ENCODE results near the gene PARVB. TPM values are rescaled to one million over a fixed set of nuclear protein-coding genes. Genes with fewer than 3 reads are reported as not detected.
A peak's percentile ranks its signal among the peaks of the same experiment; 100 is the strongest.

The PARVB gene
- total and polyA plus RNA-seq, 8 donors: 3.8 to 27.3 (median 10.4) TPM

- intact Hi-C loops (cut with DNase I): no loop called here
- no peaks in the 10 kb centered on the region for H3K27me3 ChIP-seq
- no peaks in the 10 kb centered on the region for H3K36me3 ChIP-seq
- ATAC-seq (no peak), DNase-seq (peak in 1 of 6 donors; percentile 8), FAIRE-seq (no peak)
- WGBS, 2 donors: 95 to 99% methylated on average over 3 of the region's 3 CpGs
- TF ChIP-seq CTCF (IDR thresholded peaks at IDR 0.05): no peak
- H3K27ac ChIP-seq: no peak overlapping the region
- H3K4me1 ChIP-seq: no peaks in the 10 kb centered on the region
- H3K4me3 ChIP-seq: no peak overlapping the region
- H3K9me3 ChIP-seq: no peaks in the 10 kb centered on the region
Measured at GRCh38 chr22:44102856-44103255, 78.8 kb downstream of the PARVB start.

- no peak overlapping the region for H3K4me3 ChIP-seq
- FAIRE-seq (no peak), DNase-seq (peak in 1 of 6 donors; percentile 27)
Measured at GRCh38 chr22:44103735-44104480, 79.8 kb downstream of the PARVB start.

GRCh38 chr22:44107340-44107739 is 83.2 kb downstream of the PARVB start:
- Histone ChIP-seq H3K4me3 (no peak overlapping the region), H3K4me1 (no peaks in the 10 kb centered on the region), H3K36me3 (no peaks in the 10 kb centered on the region), H3K27ac (no peak overlapping the region), H3K27me3 (no peaks in the 10 kb centered on the region), H3K9me3 (no peaks in the 10 kb centered on the region)
- 78% methylated on average over 6 of the region's 6 CpGs for WGBS, 2 donors
- ATAC-seq: no peak
- intact Hi-C loops (cut with DNase I): no loop called here
- no peak for FAIRE-seq
- TF ChIP-seq CTCF (IDR thresholded peaks at IDR 0.05): no peak
- DNase-seq: peak in 1 of 6 donors; percentile 11

More at GRCh38 chr22:44103735-44104480, 79.8 kb downstream of the PARVB start:
- H3K27me3 ChIP-seq: no peaks in the 10 kb centered on the region
- H3K9me3 ChIP-seq: no peaks in the 10 kb centered on the region
- no peak overlapping the region for H3K27ac ChIP-seq
- 83 to 84% methylated on average over 13 of the region's 13 CpGs for WGBS, 2 donors
- H3K4me1 ChIP-seq: no peaks in the 10 kb centered on the region
- intact Hi-C loops (cut with DNase I): no loop called here
- ATAC-seq: no peak
- H3K36me3 ChIP-seq: no peaks in the 10 kb centered on the region
- TF ChIP-seq CTCF (IDR thresholded peaks at IDR 0.05): no peak

DNA sequence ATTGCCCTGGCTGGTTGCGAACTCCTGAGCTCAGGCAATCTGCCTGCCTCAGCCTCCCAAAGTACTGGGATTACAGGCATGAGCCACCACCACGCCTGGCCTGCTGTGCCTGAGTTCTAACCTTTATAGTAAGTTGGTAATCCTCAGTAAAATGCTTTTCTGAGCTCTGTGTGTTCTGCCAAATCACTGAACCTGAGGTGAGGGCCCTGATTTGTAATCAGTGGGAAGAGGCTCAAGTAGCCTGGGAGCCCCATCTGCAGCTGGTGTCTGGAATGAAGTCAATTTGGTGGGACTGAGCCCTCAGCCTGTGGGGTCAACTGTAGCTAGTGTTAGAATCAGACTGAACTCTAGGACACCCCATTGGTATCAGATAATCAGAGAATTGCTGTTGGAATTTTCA is 84.0 kb downstream of the PARVB start:
- FAIRE-seq (no peak), ATAC-seq (no peak), DNase-seq (no peak)
- no peaks in the 10 kb centered on the region for H3K36me3 ChIP-seq
- intact Hi-C loops (cut with DNase I): no loop called here
- no peaks in the 10 kb centered on the region for H3K27me3 ChIP-seq
- WGBS, 2 donors: 90 to 100% methylated on average over 2 of the region's 2 CpGs
- TF ChIP-seq CTCF (IDR thresholded peaks at IDR 0.05): no peak
- no peaks in the 10 kb centered on the region for H3K4me1 ChIP-seq
- H3K9me3 ChIP-seq: no peaks in the 10 kb centered on the region
- no peak overlapping the region for H3K4me3 ChIP-seq
- H3K27ac ChIP-seq: no peak overlapping the region

DNA sequence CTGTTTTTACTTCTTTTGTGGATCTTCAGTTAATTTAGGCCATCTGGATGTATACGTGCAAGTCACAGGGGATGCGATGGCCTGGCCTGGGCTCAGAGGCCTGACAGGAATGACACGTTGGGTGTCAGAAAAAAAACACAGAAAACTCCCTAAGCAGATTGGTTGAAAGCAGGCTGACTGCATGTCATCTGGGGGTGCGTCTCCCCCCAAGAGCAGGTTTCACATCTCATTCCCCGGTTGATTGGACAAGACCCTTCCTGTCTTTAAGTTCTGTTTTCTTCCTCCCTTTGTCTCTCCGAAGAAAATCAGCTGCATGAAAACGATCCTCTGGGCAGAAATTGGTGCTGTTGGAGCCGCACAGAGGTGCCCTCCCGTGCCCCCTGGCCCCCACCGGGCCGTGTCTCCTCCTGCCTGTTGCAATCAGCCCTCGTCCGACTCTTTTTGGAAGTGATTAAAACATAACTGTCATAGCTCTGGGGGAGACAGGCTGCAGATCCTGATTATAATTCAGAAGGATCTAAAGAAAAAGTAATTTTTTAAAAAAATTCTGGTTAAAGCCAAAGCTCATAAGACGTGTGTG is 84.8 kb downstream of the PARVB start:
- Histone ChIP-seq H3K36me3 (no peaks in the 10 kb centered on the region), H3K9me3 (no peaks in the 10 kb centered on the region), H3K4me1 (no peaks in the 10 kb centered on the region), H3K27ac (no peak overlapping the region), H3K27me3 (no peaks in the 10 kb centered on the region), H3K4me3 (no peak overlapping the region)
- no peak for ATAC-seq
- 74 to 76% methylated on average over 14 of the region's 14 CpGs for WGBS, 2 donors
- no peak for FAIRE-seq
- intact Hi-C loops (cut with DNase I): no loop called here
- TF ChIP-seq CTCF (IDR thresholded peaks at IDR 0.05): no peak
- peak in 1 of 6 donors; percentile 23 for DNase-seq
